Measurements from ENCODE around the gene SLC7A11. TPM values are rescaled to one million over a fixed set of nuclear protein-coding genes. Genes with fewer than 3 reads are reported as not detected.
"Not testable (repeated sequence)": the region's sequence is repeated elsewhere in the genome, so short reads cannot be mapped to it uniquely, and the experiment has no call there.

SLC7A11 gene
- total and polyA plus RNA-seq, 10 of the 15 experiments (the other 5 are each of a cell fraction or from before 2014, with no cell fraction given), result 1.6 to 9.8 (median 3.5) TPM

- DNase-seq (ENCODE audit: low read depth, low spot score); H3K9ac ChIP-seq (ENCODE audit: control insufficient read depth, insufficient read depth, low read length); H2AFZ ChIP-seq (ENCODE audit: control insufficient read depth, low read depth, low read length); FAIRE-seq; BruUV-seq (replicated peaks); in situ Hi-C loops (cut with MboI); ATAC-seq; H3K4me2 ChIP-seq (ENCODE audit: control insufficient read depth, insufficient read depth); H3K4me3 ChIP-seq; intact Hi-C loops (cut with micrococcal nuclease; ENCODE audit: unreplicated experiment); H3K9me3 ChIP-seq (replicated peaks; ENCODE audit: control insufficient read depth, insufficient read depth, low read length); H3K4me1 ChIP-seq (ENCODE audit: control insufficient read depth, insufficient read depth, low read length); H3K27me3 ChIP-seq (replicated peaks in 1 of 2; ENCODE audit: control insufficient read depth in 2 of 2, insufficient read depth in 2 of 2, low read length in 1 of 2); H3K36me3 ChIP-seq (ENCODE audit: control insufficient read depth in 2 of 2, insufficient read depth in 2 of 2, low read length in 1 of 2); H3K27ac ChIP-seq (ENCODE audit: control insufficient read depth, insufficient read depth); H4K20me1 ChIP-seq (ENCODE audit: control insufficient read depth, insufficient read depth): not testable (repeated sequence)
- H3K79me2 ChIP-seq (ENCODE audit: control insufficient read depth, insufficient read depth, low read length), result peaks cover 36% of the 10 kb centered on the region
- SMC1A ChIA-PET (ENCODE audit: uncharacterized antibody, unreplicated experiment), result interaction anchor here (1.0 to 6.3 kb wide), 5 partner anchors 10 to 50 kb away, joined by 3 to 68 read pairs (median 8); no protein-coding TSS in a partner anchor
- RAD21 ChIA-PET (ENCODE audit: unreplicated experiment), result interaction anchor here (0.9 to 3.2 kb wide), 5 partner anchors 14 to 47 kb away, joined by 3 to 12 read pairs (median 5); no protein-coding TSS in a partner anchor
- CTCF ChIA-PET, result interaction anchor here (1.0 to 1.3 kb wide), 3 partner anchors 23 to 55 kb away, joined by 3 to 4 read pairs (median 3); no protein-coding TSS in a partner anchor
- 0 out of 2 replicates have a peak, but pooled peaks have one; percentile 0 for TF ChIP-seq MLLT1 (IDR thresholded peaks at IDR 0.05)
- POLR2A ChIA-PET, result interaction anchor here (1.1 kb wide), 1 partner anchor 11 kb away, joined by 3 read pairs; no protein-coding TSS in a partner anchor
- whole genome bisulfite sequencing (ENCODE audit: insufficient coverage, insufficient replicate concordance, low lambda C conversion rate, missing lambda C conversion rate), result 86% methylated on average over 7 of the region's 7 CpGs
Measured at GRCh38 chr4:138237132-138237531, 5.0 kb downstream of the SLC7A11 start.

GRCh38 chr4:138236037-138236436 is 6.1 kb downstream of the SLC7A11 start:
- Histone ChIP-seq H3K9ac (ENCODE audit: control insufficient read depth, insufficient read depth, low read length) (no peak overlapping the region), H3K79me2 (ENCODE audit: control insufficient read depth, insufficient read depth, low read length) (peaks cover 27% of the 10 kb centered on the region), H3K4me2 (ENCODE audit: control insufficient read depth, insufficient read depth) (no peak overlapping the region), H3K4me3 (no peak overlapping the region), H3K4me1 (ENCODE audit: control insufficient read depth, insufficient read depth, low read length) (no peaks in the 10 kb centered on the region), H3K27me3 (replicated peaks in 1 of 2; ENCODE audit: control insufficient read depth in 2 of 2, insufficient read depth in 2 of 2, low read length in 1 of 2) (no peaks in the 10 kb centered on the region), H3K36me3 (ENCODE audit: control insufficient read depth in 2 of 2, insufficient read depth in 2 of 2, low read length in 1 of 2) (no peaks in the 10 kb centered on the region), H3K27ac (ENCODE audit: control insufficient read depth, insufficient read depth) (no peak overlapping the region), H2AFZ (ENCODE audit: control insufficient read depth, low read depth, low read length) (no peak overlapping the region), H3K9me3 (replicated peaks; ENCODE audit: control insufficient read depth, insufficient read depth, low read length) (no peaks in the 10 kb centered on the region; the same call in 2 of the 3 replicates), H4K20me1 (ENCODE audit: control insufficient read depth, insufficient read depth) (no peaks in the 10 kb centered on the region)
- RAD21 ChIA-PET (ENCODE audit: unreplicated experiment), result interaction anchor here (0.9 to 3.2 kb wide), 5 partner anchors 13 to 46 kb away, joined by 3 to 12 read pairs (median 5); no protein-coding TSS in a partner anchor
- intact Hi-C loops (cut with micrococcal nuclease; ENCODE audit: unreplicated experiment) (no loop called here), in situ Hi-C loops (cut with MboI) (no loop called here)
- POLR2A ChIA-PET, result interaction anchor here (0.6 to 1.1 kb wide), 4 partner anchors 10 to 49 kb away, joined by 3 to 5 read pairs (median 3); no protein-coding TSS in a partner anchor
- 76% methylated on average over 2 of the region's 2 CpGs for WGBS (ENCODE audit: insufficient coverage, insufficient replicate concordance, low lambda C conversion rate, missing lambda C conversion rate)
- TF ChIP-seq WRNIP1 (IDR thresholded peaks at IDR 0.05; ENCODE audit: borderline replicate concordance, low read depth, low read length), result no peak
- TF ChIP-seq KDM1A (IDR thresholded peaks at IDR 0.05; ENCODE audit: borderline replicate concordance), result no peak
- TF ChIP-seq NRF1 (conservative IDR thresholded peaks at IDR 0.05; ENCODE audit: low read depth, low read length), result no peak
- TF ChIP-seq RAD51 (IDR thresholded peaks at IDR 0.05), result peak; percentile 70; the same call in 1 of the 2 replicates
- TF ChIP-seq CEBPZ (IDR thresholded peaks at IDR 0.05; ENCODE audit: low read depth, low read length), result no peak
- DNase-seq (ENCODE audit: low read depth, low spot score), result no peak
- SMC1A ChIA-PET (ENCODE audit: uncharacterized antibody, unreplicated experiment), result interaction anchor here (0.5 to 6.3 kb wide), 10 partner anchors 9 to 169 kb away, joined by 3 to 68 read pairs (median 4); no protein-coding TSS in a partner anchor
- peak; percentile 2; the same call in 1 of the 3 replicates for ATAC-seq
- FAIRE-seq, result no peak
- BruUV-seq (replicated peaks), result no TSS peak
- CTCF ChIA-PET, result interaction anchor here (1.0 to 1.4 kb wide), 3 partner anchors 36 to 54 kb away, joined by 3 to 4 read pairs (median 4); no protein-coding TSS in a partner anchor
